ENCODE results near the gene GOLGB1. TPM values are rescaled to one million over a fixed set of nuclear protein-coding genes. Genes with fewer than 3 reads are reported as not detected.
"Not testable (repeated sequence)": the region's sequence is repeated elsewhere in the genome, so short reads cannot be mapped to it uniquely, and the experiment has no call there.

Gene GOLGB1
- total RNA-seq, 1 donor from 2014 or later: 44.7 TPM

DNA sequence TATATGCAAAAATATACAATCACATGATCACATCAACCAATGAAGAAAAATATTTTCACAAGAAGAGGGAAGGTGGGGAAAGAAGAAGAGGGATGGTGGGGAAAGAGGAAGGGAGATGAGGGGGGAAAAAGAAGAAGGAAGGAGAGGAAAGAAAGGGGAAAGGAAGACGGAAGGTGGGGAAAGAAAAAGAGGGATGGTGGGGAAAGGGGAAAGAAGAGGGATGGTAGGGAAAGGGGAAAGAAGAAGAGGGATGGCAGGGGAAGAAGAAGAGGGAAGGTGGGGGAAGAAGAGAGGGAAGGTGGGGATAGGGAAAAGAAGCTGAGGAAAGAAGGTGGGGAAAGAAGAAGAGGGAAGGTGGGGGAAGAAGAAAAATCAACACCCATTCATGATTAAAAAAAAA, 3.2 kb upstream of the GOLGB1 start:
- Mint-ChIP-seq H3K9me3 (no peaks in the 10 kb centered on the region), H3K27ac (no peak overlapping the region), H3K4me3 (no peak overlapping the region), H3K4me1 (peaks cover 4% of the 10 kb centered on the region), H3K27me3 (no peaks in the 10 kb centered on the region), H3K36me3 (ENCODE audit: low read depth) (no peaks in the 10 kb centered on the region)
- DNase-seq (no peak), ATAC-seq (ENCODE audit: low read depth) (no peak)
- CTCF ChIA-PET: no interaction called here
- POLR2A ChIA-PET: no interaction called here
- intact Hi-C loops (cut with micrococcal nuclease): no loop called here
- no peak for TF ChIP-seq CTCF (IDR thresholded peaks at IDR 0.05)

- CTCF ChIA-PET: no interaction called here
- DNase-seq (no peak), ATAC-seq (ENCODE audit: low read depth) (no peak)
- Mint-ChIP-seq H3K9me3 (no peaks in the 10 kb centered on the region), H3K27ac (no peak overlapping the region), H3K4me1 (peaks cover 5% of the 10 kb centered on the region), H3K27me3 (no peaks in the 10 kb centered on the region), H3K4me3 (no peak overlapping the region), H3K36me3 (ENCODE audit: low read depth) (no peaks in the 10 kb centered on the region)
- intact Hi-C loops (cut with micrococcal nuclease): no loop called here
- POLR2A ChIA-PET: no interaction called here
- TF ChIP-seq CTCF (IDR thresholded peaks at IDR 0.05): no peak
These were observed 2.7 kb upstream of the GOLGB1 start for GRCh38 chr3:121752261-121752660.

DNA sequence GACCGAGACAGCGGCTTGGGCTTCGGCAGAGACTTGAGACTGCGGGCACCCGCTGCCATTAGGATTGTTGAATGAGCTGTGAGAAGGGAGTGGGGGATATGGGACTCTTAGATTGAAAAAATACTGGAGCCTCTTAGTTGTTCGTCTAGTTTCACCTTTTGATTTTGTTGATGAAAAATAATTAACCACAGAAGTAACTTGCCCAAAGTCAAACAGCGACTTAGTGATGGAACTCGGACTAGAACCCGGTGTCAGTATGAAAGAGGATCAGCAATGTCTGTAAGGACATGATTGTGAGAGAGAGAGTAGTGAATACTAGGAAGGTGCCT, 510 bp upstream of the GOLGB1 start:
- H3K27ac Mint-ChIP-seq: no peak overlapping the region
- TF ChIP-seq CTCF (IDR thresholded peaks at IDR 0.05): no peak
- peaks cover 3% of the 10 kb centered on the region for H3K4me1 Mint-ChIP-seq
- H3K36me3 Mint-ChIP-seq (ENCODE audit: low read depth): no peaks in the 10 kb centered on the region
- ATAC-seq (ENCODE audit: low read depth): no peak
- H3K27me3 Mint-ChIP-seq: no peaks in the 10 kb centered on the region
- ChIA-PET POLR2A (interaction anchor here (0.6 to 2.0 kb wide), 10 partner anchors 9 to 1194 kb away, joined by 3 to 14 read pairs (median 6); partner anchors contain the start of genes EAF2, FAM162A, HCLS1 and IQCB1), CTCF (no interaction called here)
- no peak for DNase-seq
- no peaks in the 10 kb centered on the region for H3K9me3 Mint-ChIP-seq
- intact Hi-C loops (cut with micrococcal nuclease): no loop called here
- no peak overlapping the region for H3K4me3 Mint-ChIP-seq

DNA sequence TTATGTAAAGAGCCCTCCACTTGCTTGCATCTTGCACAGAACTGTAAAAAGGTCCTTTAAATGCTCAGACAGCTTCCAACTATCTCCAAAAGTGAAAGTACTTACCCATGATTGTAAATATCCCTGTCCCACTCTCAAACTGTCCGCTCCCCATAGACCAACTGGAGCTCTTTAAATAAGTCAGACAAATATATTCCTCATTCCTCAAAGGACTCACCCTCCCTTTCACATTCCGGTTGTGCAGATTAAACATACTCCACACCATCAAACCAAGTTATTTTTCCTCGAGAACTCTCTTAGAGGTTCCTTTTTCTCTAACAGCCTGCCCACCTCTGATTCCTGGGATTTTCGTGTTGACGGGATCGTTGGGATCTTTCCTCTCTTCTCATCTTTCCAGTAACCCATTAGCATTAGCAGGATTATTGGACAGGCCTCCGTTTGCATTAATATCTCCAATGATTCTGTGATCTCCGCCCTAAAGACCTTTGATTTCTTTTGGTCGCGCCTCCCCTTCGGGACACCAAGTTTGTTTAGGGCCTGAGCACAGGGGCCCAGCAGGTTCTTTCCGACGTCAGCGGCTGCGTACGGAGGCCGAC, 763 bp downstream of the GOLGB1 start:
- TF ChIP-seq CTCF (IDR thresholded peaks at IDR 0.05): no peak
- no peak overlapping the region for H3K4me3 Mint-ChIP-seq
- H3K4me1 Mint-ChIP-seq: peaks cover 4% of the 10 kb centered on the region
- H3K27me3 Mint-ChIP-seq: no peaks in the 10 kb centered on the region
- H3K27ac Mint-ChIP-seq: no peak overlapping the region
- ChIA-PET CTCF (interaction anchor here (1.1 kb wide), 1 partner anchor 241 kb away, joined by 3 read pairs; no protein-coding TSS in a partner anchor), POLR2A (interaction anchor here (0.6 to 1.9 kb wide), 14 partner anchors 15 to 932 kb away, joined by 3 to 14 read pairs (median 4); partner anchors contain the start of genes EAF2, HCLS1, IQCB1 and PARP14)
- H3K36me3 Mint-ChIP-seq (ENCODE audit: low read depth): no peaks in the 10 kb centered on the region
- no peaks in the 10 kb centered on the region for H3K9me3 Mint-ChIP-seq
- ATAC-seq (ENCODE audit: low read depth) (peak; percentile 5), DNase-seq (no peak)
- intact Hi-C loops (cut with micrococcal nuclease): loop anchor here (1.0 to 10.0 kb wide), 10 partner anchors 60 to 1836 kb away; partner anchors contain the start of genes EAF2, FAM162A, HACD2 and HCLS1

- no peaks in the 10 kb centered on the region for H3K36me3 Mint-ChIP-seq (ENCODE audit: low read depth)
- intact Hi-C loops (cut with micrococcal nuclease): loop anchor here (2.0 to 10.0 kb wide), 7 partner anchors 61 to 1837 kb away; partner anchors contain the start of genes FAM162A, HACD2, KPNA1 and SEC22A
- ATAC-seq (ENCODE audit: low read depth): no peak
- TF ChIP-seq CTCF (IDR thresholded peaks at IDR 0.05): no peak
- ChIA-PET POLR2A (interaction anchor here (0.6 to 1.1 kb wide), 2 partner anchors 87 to 201 kb away, joined by 3 to 4 read pairs; partner anchors contain the start of genes EAF2 and IQCB1), CTCF (interaction anchor here (1.1 kb wide), 1 partner anchor 242 kb away, joined by 3 read pairs; no protein-coding TSS in a partner anchor)
- H3K27me3 Mint-ChIP-seq: no peaks in the 10 kb centered on the region
- H3K27ac Mint-ChIP-seq: no peak overlapping the region
- DNase-seq: no peak
- H3K4me1 Mint-ChIP-seq: peaks cover 4% of the 10 kb centered on the region
- no peaks in the 10 kb centered on the region for H3K9me3 Mint-ChIP-seq
- no peak overlapping the region for H3K4me3 Mint-ChIP-seq
These were observed 1.6 kb downstream of the GOLGB1 start for GRCh38 chr3:121747976-121748375.

DNA sequence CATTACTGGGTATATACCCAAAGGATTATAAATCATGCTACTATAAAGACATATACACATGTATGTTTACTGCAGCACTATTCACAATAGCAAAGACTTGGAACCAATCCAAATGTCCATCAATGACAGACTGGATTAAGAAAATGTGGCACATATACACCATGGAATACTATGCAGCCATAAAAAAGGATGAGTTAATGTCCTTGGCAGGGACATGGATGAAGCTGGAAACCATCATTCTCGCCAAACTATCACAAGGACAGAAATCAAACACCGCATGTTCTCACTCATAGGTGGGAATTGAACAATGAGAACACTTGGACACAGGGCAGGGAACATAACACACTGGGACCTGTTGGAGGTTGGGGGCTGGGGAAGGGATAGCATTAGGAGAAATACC, 6.4 kb downstream of the GOLGB1 start:
- H3K4me3 Mint-ChIP-seq; H3K27ac Mint-ChIP-seq; DNase-seq; POLR2A ChIA-PET; H3K27me3 Mint-ChIP-seq; ATAC-seq (ENCODE audit: low read depth); CTCF ChIA-PET; H3K9me3 Mint-ChIP-seq: not testable (repeated sequence)
- peaks cover 17% of the 10 kb centered on the region for H3K4me1 Mint-ChIP-seq
- intact Hi-C loops (cut with micrococcal nuclease): loop anchor here (10.0 kb wide), 2 partner anchors 672 to 1842 kb away; partner anchors contain the start of genes HACD2 and WDR5B
- peaks cover 22% of the 10 kb centered on the region for H3K36me3 Mint-ChIP-seq (ENCODE audit: low read depth)

Data from activated B cell treated with CpG ODN at 0.5 μM for 24 hours (primary cell).